ENCODE measurements around the gene DMRTB1. TPM values are rescaled to one million over a fixed set of nuclear protein-coding genes. Genes with fewer than 3 reads are reported as not detected.

DMRTB1 gene
- total and polyA plus RNA-seq, 9 of the 15 experiments (the other 6 are each of a cell fraction or from before 2014, with no cell fraction given) = 0.06 to 0.35 (median 0.13) TPM; not detected in 3

DNA sequence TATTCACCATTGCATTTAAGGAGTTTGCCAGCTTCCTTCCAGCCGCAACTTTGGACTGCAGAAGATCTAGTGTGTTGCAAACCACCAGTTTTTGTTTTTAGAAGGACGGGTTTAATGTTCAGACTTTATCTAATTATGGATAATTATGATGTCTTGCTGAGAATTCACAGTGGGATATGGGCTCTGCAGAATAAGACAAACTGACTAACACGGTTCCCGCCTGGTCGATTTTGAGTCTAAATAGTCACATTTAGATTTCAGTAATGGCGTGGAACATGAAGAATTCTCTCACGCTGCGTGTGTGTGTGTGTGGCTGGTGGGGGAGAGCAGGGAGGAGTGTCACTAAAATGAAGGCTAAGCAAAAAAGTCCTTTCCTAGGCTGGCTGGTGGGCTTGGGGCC lies 48.5 kb upstream of the DMRTB1 start:
- no peak overlapping the region for H3K27ac ChIP-seq (ENCODE audit: extremely low read depth, low read depth, low read length)
- peaks cover 8% of the 10 kb centered on the region for H4K20me1 ChIP-seq (replicated peaks; ENCODE audit: control insufficient read depth, insufficient read depth, low read length)
- no TSS peak for BruUV-seq (replicated peaks)
- DNase-seq (ENCODE audit: extremely low read depth in 1 of 4, low spot score in 3 of 4) (no peak), ATAC-seq (no peak), FAIRE-seq (no peak)
- no peak overlapping the region for H2AFZ ChIP-seq (ENCODE audit: low read depth, low read length)
- intact Hi-C loops (cut with micrococcal nuclease) = no loop called here
- no peaks in the 10 kb centered on the region for H3K36me3 ChIP-seq (ENCODE audit: control insufficient read depth, insufficient read depth, low read length)
- POLR2A ChIA-PET = interaction anchor here (0.6 kb wide), 1 partner anchor 30 kb away, joined by 3 read pairs; no protein-coding TSS in a partner anchor
- WGBS (ENCODE audit: insufficient coverage, low coverage, missing lambda C conversion rate) = 10% methylated on average over 8 of the region's 8 CpGs
- no peaks in the 10 kb centered on the region; a peak in 1 of 5 replicates for H3K4me1 ChIP-seq (replicated peaks in 1 of 2; ENCODE audit: control insufficient read depth in 2 of 2, insufficient read depth in 2 of 2, low read length in 2 of 2)
- CTCF ChIA-PET (ENCODE audit: low intra/inter-chr PET ratio) = no interaction called here
- H3K79me2 ChIP-seq (ENCODE audit: control insufficient read depth, insufficient read depth, low read length) = no peaks in the 10 kb centered on the region
- H3K9ac ChIP-seq (ENCODE audit: insufficient read depth in 1 of 2, low read depth in 2 of 2, low read length in 2 of 2) = no peak overlapping the region
- no peaks in the 10 kb centered on the region for H3K9me3 ChIP-seq (replicated peaks; ENCODE audit: control insufficient read depth, insufficient read depth, low read depth, low read length)
- in situ Hi-C loops (cut with MboI) = no loop called here
- no peak overlapping the region for H3K4me3 ChIP-seq
- H3K4me2 ChIP-seq (ENCODE audit: insufficient read depth, low read length) = no peak overlapping the region
- no peaks in the 10 kb centered on the region for H3K9me1 ChIP-seq (ENCODE audit: control insufficient read depth, insufficient read depth, low read length)
- peaks cover 63 to 86% of the 10 kb centered on the region in 2 experiments for H3K27me3 ChIP-seq (ENCODE audit: control insufficient read depth in 2 of 2, insufficient read depth in 2 of 2, low read length in 2 of 2)
- TF ChIP-seq MBD2 (IDR thresholded peaks at IDR 0.05; ENCODE audit: borderline replicate concordance, low read depth) (no peak), ZNF707 (CRISPR knock-in tag; conservative IDR thresholded peaks at IDR 0.05) (no peak), PHF21A (IDR thresholded peaks at IDR 0.05; ENCODE audit: borderline replicate concordance, low read depth) (no peak), ZNF146 (CRISPR knock-in tag; IDR thresholded peaks at IDR 0.05; ENCODE audit: unreplicated experiment) (no peak), MEF2D (tag; conservative IDR thresholded peaks at IDR 0.05; ENCODE audit: low read depth) (no peak), CREM (IDR thresholded peaks at IDR 0.05; ENCODE audit: low read depth) (no peak), NFIX (CRISPR knock-in tag; IDR thresholded peaks at IDR 0.05; ENCODE audit: low read depth) (no peak), PHB2 (IDR thresholded peaks at IDR 0.05; ENCODE audit: low read depth) (no peak), ZNF175 (CRISPR knock-in tag; IDR thresholded peaks at IDR 0.05; ENCODE audit: low read depth) (no peak), KLF16 (IDR thresholded peaks at IDR 0.05) (no peak), ELF2 (CRISPR knock-in tag; IDR thresholded peaks at IDR 0.05) (no peak)
- TF ChIP-seq, protein P1, sequence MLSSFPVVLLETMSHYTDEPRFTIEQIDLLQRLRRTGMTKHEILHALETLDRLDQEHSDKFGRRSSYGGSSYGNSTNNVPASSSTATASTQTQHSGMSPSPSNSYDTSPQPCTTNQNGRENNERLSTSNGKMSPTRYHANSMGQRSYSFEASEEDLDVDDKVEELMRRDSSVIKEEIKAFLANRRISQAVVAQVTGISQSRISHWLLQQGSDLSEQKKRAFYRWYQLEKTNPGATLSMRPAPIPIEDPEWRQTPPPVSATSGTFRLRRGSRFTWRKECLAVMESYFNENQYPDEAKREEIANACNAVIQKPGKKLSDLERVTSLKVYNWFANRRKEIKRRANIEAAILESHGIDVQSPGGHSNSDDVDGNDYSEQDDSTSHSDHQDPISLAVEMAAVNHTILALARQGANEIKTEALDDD (IDR thresholded peaks at IDR 0.05) = no peak
- TF ChIP-seq, protein P2, sequence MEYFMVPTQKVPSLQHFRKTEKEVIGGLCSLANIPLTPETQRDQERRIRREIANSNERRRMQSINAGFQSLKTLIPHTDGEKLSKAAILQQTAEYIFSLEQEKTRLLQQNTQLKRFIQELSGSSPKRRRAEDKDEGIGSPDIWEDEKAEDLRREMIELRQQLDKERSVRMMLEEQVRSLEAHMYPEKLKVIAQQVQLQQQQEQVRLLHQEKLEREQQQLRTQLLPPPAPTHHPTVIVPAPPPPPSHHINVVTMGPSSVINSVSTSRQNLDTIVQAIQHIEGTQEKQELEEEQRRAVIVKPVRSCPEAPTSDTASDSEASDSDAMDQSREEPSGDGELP (CRISPR knock-in tag; IDR thresholded peaks at IDR 0.05; ENCODE audit: borderline replicate concordance) = no peak
- TF ChIP-seq, protein P3, sequence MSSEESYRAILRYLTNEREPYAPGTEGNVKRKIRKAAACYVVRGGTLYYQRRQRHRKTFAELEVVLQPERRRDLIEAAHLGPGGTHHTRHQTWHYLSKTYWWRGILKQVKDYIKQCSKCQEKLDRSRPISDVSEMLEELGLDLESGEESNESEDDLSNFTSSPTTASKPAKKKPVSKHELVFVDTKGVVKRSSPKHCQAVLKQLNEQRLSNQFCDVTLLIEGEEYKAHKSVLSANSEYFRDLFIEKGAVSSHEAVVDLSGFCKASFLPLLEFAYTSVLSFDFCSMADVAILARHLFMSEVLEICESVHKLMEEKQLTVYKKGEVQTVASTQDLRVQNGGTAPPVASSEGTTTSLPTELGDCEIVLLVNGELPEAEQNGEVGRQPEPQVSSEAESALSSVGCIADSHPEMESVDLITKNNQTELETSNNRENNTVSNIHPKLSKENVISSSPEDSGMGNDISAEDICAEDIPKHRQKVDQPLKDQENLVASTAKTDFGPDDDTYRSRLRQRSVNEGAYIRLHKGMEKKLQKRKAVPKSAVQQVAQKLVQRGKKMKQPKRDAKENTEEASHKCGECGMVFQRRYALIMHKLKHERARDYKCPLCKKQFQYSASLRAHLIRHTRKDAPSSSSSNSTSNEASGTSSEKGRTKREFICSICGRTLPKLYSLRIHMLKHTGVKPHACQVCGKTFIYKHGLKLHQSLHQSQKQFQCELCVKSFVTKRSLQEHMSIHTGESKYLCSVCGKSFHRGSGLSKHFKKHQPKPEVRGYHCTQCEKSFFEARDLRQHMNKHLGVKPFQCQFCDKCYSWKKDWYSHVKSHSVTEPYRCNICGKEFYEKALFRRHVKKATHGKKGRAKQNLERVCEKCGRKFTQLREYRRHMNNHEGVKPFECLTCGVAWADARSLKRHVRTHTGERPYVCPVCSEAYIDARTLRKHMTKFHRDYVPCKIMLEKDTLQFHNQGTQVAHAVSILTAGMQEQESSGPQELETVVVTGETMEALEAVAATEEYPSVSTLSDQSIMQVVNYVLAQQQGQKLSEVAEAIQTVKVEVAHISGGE (CRISPR knock-in tag; IDR thresholded peaks at IDR 0.05) = no peak

All from K562 (cell line).